ENCODE results near the gene ABHD6.
A peak's percentile ranks its signal among the peaks of the same experiment; 100 is the strongest.
"Not testable (repeated sequence)": the region's sequence is repeated elsewhere in the genome, so short reads cannot be mapped to it uniquely, and the experiment has no call there.

The ABHD6 gene

DNA sequence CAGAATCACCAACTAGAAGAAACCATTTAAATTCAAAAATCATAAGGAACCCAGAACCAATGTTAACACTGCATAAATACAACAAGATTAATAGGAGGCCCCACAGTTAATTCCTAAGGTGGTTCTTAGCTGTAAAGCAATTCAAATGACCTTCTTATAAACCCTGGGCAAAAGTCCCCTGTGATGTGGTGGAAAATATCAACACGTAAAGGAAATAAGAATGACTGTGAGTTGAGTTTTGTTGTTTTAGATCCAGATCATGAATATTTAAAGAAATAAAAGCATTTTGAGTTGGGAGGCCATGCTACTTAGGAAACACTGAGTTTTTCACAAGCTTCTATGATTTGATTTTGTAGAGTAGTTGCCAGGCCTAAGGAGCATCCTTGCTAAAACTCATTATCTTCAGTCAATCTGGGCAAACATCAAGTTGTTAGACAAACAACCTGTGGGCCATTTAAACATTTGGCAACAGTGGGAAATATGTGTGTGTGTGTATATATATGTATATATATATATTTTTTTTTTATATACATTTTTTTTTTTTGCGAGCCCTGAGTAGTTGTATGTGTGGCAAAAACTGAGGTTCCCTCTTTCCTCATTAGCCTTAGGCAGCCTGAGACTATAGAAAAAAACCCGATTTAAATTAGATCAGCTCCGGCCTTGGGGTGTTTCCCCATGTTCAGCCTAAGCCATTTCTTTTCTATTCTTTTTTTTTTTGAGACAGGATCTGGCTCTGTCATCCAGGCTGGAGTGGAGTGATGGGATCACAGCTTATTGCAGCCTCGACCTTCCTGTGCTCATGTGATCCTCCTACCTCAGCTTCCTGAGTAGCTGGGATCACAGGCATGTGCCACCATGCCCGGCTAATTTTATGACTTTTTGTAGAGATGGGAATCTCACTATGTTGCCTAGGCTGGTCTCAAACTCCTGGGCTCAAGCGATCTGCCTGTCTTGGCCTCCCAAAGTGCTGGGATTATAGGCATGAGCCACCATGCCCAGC is 87.1 kb downstream of the ABHD6 start:
- no peak for DNase-seq

GRCh38 chr3:58325525-58325992 is 88.0 kb downstream of the ABHD6 start:
- DNase-seq, result no peak

GRCh38 chr3:58326267-58326900 is 88.8 kb downstream of the ABHD6 start:
- no peak for DNase-seq

DNA sequence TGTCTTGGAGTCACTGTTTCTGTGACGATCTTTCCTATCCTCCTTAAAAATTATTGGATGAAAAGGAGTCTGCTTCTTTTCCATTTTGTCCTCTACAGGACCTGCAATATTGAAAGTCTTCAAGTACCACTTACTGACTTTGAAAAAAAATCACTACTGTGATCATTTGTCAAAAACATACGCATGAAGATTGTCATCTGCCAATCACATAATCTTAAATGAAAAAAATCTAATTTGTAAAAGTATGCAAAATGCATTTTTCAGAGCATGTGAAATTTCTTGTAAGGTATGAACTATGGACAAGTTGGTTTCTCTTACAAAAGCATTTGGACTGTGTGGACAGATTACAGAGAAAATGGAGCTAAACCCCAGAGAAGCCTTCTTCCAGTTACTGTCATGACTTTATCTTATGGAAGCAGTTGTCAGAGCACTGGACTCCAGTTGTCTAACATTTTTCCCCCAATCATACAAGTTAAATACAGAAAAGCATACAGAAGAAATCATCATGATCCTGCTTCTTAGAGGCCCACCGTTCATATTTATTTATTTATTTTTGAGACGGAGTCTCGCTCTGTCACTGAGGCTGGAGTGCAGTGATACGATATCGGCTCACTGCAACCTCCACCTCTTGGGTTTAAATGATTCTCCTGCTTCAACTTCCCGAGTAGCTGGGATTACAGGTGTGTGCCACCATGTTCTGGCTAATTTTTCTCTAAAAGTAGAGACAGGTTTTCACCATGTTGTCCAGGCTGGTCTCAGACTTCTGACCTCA is 91.7 kb downstream of the ABHD6 start:
- DNase-seq, result no peak

GRCh38 chr3:58329922-58330413 is 92.4 kb downstream of the ABHD6 start:
- DNase-seq, result no peak

GRCh38 chr3:58331593-58332152 is 94.1 kb downstream of the ABHD6 start:
- no peak for DNase-seq

DNA sequence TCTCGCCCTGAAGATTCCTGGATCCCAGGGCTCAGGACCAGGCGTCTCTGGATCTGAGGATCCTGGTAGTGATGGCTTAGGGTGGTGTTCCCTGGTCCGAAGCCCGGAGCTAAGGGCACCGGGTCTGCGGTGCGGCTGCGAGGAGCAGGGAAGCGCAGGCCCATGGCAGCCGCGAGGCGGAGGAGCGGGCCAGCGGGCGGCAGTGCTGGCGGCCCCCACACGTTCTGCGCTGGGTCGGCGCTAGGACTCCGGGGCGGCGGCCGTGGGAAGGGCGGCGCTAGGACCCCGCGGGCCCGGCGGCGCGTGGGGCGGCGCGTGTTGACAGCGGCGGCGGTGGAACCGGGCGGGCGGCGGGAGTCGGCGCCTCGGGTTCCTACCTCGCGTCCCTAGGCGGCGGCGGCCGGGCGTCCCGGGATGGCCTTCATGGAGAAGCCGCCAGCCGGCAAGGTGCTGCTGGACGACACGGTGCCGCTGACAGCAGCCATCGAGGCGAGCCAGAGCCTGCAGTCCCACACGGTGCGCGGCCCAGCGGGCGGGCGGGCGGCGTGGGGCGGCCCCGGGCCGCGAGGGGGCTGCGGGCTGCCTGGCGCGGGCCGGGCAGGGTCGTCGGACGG is 95.1 kb downstream of the ABHD6 start, which contains the start of gene PXK:
Gene PXK (plus strand): TSS at position 318 of the 614 bp plus-strand sequence. CDS start 97 bp downstream, at position 415.
- DNase-seq, result peak; percentile 73 to 77

DNA sequence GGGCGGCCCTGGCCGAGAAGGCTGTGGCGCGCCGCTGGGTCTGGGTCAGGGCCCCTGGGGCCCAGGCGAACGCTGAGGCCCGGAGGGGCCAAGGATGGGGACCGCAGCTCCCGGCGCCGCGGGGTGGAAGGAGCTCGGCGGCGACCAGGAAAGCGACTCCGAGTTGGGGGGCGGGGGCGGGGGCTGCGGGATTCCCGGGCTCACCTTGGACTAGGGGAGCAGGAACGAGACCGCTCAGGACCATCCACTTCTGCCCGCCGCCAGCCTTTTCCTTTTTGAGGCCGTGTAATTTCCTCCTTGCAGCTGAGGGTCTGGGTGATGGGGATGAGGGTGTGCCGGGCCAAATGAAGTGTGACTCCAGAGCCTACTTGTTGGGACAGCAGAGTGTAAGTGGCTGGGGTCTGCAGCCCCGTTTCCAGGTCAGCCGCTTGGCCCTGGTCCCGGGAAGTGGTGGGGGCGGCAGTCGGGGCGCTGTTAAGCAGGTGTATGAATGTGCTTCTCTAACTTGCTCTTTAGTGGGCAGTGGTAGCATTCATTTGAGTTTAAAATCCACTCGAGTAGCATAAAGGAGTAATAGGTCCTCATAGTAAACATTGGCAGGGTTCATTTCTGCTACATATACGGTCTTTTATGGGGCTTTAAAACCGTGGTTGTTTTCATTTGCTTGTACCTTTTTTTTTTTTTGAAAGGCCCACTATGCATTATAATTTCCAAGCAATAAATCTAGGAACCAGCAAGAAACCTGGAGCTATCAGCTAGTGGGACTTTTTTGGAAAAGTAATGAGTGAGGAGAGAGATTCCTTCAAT is 95.8 kb downstream of the ABHD6 start:
- peak; percentile 39 to 47 for DNase-seq

DNA sequence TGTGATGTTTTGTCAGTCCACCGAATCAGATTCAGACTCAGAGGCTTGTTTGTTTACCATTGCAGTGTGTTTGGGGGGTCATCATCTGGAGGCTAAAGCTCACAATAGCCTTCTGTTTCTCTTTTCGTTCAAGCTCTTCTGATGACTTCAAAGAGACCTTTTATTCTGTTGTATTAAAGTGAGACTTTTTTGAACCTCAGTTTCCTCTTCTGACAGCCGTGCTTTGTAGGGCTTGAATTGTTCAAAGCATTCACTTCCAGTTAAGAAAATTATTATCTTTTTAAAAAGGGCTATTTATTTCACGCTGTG is 96.4 kb downstream of the ABHD6 start:
- no peak for DNase-seq

- no peak for DNase-seq
Observed at GRCh38 chr3:58334506-58334884, 96.9 kb downstream of the ABHD6 start.

DNA sequence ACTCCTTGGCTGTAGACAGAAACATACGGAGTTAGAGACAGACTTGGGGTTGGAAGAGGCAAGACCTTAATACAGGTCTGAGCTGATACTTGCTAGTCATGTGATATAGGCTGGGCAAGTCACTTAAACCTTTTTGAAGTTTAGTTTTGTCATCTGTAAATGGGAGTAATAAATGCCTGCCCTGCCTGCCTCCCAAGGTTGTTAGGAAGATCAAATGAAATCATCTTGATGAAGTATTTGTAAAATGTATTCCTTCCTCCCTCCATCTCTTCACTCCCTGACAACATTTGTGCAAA is 98.0 kb downstream of the ABHD6 start:
- no peak for DNase-seq

GRCh38 chr3:58336135-58336882 is 98.7 kb downstream of the ABHD6 start:
- no peak for DNase-seq

- no peak for DNase-seq
Observed at GRCh38 chr3:58337190-58337589, 99.6 kb downstream of the ABHD6 start.

DNA sequence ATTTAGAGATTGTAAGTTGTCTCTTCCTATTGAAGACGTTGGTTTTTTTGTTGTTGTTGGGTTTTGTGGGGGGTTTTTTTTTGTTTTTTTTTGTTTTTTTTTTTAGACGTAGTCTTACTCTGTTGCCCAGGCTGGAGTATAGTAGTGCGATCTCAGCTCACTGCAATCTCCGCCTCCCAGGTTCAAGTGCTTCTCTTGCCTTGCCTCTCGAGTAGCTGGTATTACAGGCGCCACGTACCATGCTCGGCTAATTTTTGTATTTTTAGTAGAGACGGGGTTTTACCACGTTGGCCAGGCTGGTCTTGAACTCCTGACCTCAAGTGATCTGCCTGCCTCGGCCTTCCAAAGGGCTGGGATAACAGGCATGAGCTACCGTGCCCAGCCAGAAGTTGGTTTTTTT is 101.6 kb downstream of the ABHD6 start:
- not testable (repeated sequence) for DNase-seq

GRCh38 chr3:58340594-58341244 is 103.1 kb downstream of the ABHD6 start:
- DNase-seq, result no peak

DNA sequence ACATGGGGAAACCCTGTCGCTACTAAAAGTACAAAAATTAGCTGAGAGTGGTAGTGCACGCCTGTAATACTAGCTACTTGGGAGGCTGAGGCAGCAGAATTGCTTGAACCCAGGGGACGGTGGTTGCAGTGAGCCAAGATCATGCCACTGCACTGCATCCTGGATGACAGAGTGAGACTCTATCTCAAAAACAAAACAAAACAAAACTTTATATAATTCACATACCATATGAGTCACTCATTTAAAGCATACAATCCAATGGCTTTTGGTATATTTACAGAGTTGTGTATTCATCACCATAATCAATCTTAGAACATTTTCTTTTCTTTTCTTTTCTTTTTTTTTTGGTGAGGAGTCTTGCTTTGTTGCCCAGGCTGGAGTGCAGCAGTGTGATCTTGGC is 103.8 kb downstream of the ABHD6 start:
- no peak for DNase-seq

- no peak for DNase-seq
Observed at GRCh38 chr3:58342676-58343075, 105.1 kb downstream of the ABHD6 start.

Data from activated CD4-positive, alpha-beta T cell treated with anti-CD3 and anti-CD28 coated beads, Interleukin-2, amount 50 U/mL, for 48 hours (primary cell).